IMR-90 (cell line): ENCODE results near the gene WDR3. TPM values are rescaled to one million over a fixed set of nuclear protein-coding genes. Genes with fewer than 3 reads are reported as not detected.

Experiments used
- ATAC-seq: fragments of 200-7000 bp; cut with Tn5 transposase; 2 replicates; pipeline ENCODE4 v1.9.1; 2020; ENCODE audit warnings: low read depth, mild to moderate bottlenecking, moderate library complexity
- BruUV-seq: library from RNA; stranded (reverse); fragments of 400-500 nt; replicated peaks from 2 replicates; lab custom pipeline; 2021; lab: Mats Ljungman, UMichigan
- CTCF ChIA-PET: fragments of 300-600 bp; formaldehyde crosslinking; extraction: SDS; loops from one replicate; lab custom pipeline; 2021; ENCODE audit warnings: antibody characterized with exemption; lab: Yijun Ruan, JAX
- POLR2A ChIA-PET: fragments of 300-600 bp; sonication (Branson Sonifier 250); formaldehyde crosslinking; loops from one replicate; lab custom pipeline; 2022; ENCODE audit warnings: antibody characterized with exemption; ENCODE audit not compliant: unreplicated experiment; lab: Charles Lee
- DNase-seq: peaks from one replicate; pipeline ENCODE4 v3.0.0; 2013
- H2AFZ ChIP-seq: replicated peaks from 2 replicates; pipeline ENCODE3; 2013; ENCODE audit warnings: low read length, mild to moderate bottlenecking; ENCODE audit not compliant: poor library complexity
- H2AK5ac ChIP-seq: 2 replicates; pipeline ENCODE4 v1.6.1; 2013; ENCODE audit warnings: low read depth, low read length, inconsistent platforms
- H2AK9ac ChIP-seq: replicated peaks from 2 replicates; pipeline ENCODE3; 2013; ENCODE audit warnings: mild to moderate bottlenecking, low read depth, low read length, moderate library complexity; ENCODE audit not compliant: poor library complexity
- H2BK120ac ChIP-seq: 2 replicates; pipeline ENCODE4 v1.6.1; 2013; ENCODE audit warnings: low read depth, low read length, inconsistent platforms
- H2BK15ac ChIP-seq: 3 replicates; pipeline ENCODE4 v1.6.1; 2013; ENCODE audit warnings: low read depth, low read length, inconsistent platforms
- H2BK20ac ChIP-seq: 2 replicates; pipeline ENCODE4 v1.6.1; 2013; ENCODE audit warnings: low read depth, mild to moderate bottlenecking, inconsistent platforms, low read length, moderate library complexity
- H2BK5ac ChIP-seq: 2 replicates; pipeline ENCODE4 v1.6.1; 2013; ENCODE audit warnings: mild to moderate bottlenecking, low read depth, low read length, inconsistent platforms; ENCODE audit not compliant: poor library complexity, severe bottlenecking
- H3K14ac ChIP-seq: replicated peaks from 2 replicates; pipeline ENCODE4 v1.6.1; 2013; ENCODE audit warnings: low read depth, low read length, inconsistent platforms
- H3K18ac ChIP-seq: 2 replicates; pipeline ENCODE4 v1.6.1; 2013; ENCODE audit warnings: low read depth, low read length, control low read depth
- H3K23ac ChIP-seq: 2 replicates; pipeline ENCODE4 v1.6.1; 2013; ENCODE audit warnings: low read depth, low read length, inconsistent platforms
- H3K27ac ChIP-seq: 2 replicates; pipeline ENCODE4 v1.5.1; 2013; ENCODE audit warnings: mild to moderate bottlenecking, control low read depth, low read length; ENCODE audit not compliant: insufficient read depth
- H3K27me3 ChIP-seq: 2 replicates; pipeline ENCODE4 v1.6.1; 2013; ENCODE audit warnings: low read length; ENCODE audit not compliant: control insufficient read depth, insufficient read depth
- H3K36me3 ChIP-seq: 2 replicates; pipeline ENCODE4 v1.6.1; 2013; ENCODE audit warnings: low read length, mixed read lengths; ENCODE audit not compliant: control insufficient read depth, insufficient read depth
- H3K4ac ChIP-seq: 2 replicates; pipeline ENCODE4 v1.6.1; 2013; ENCODE audit warnings: low read depth, low read length, inconsistent platforms
- H3K4me1 ChIP-seq: 2 replicates; pipeline ENCODE4 v1.6.1; 2013; ENCODE audit warnings: low read length, mixed read lengths; ENCODE audit not compliant: control insufficient read depth, insufficient read depth
- H3K4me2 ChIP-seq: 2 replicates; pipeline ENCODE4 v1.6.1; 2013; ENCODE audit warnings: low read depth, mild to moderate bottlenecking, control low read depth, low read length, moderate library complexity
- H3K4me3 ChIP-seq: 2 replicates; pipeline ENCODE4 v1.5.1; 2013; ENCODE audit warnings: low read depth, mild to moderate bottlenecking, control low read depth, low read length, moderate library complexity; ENCODE audit not compliant: insufficient read depth
- H3K56ac ChIP-seq: 2 replicates; pipeline ENCODE4 v1.6.1; 2013; ENCODE audit warnings: low read length, inconsistent platforms; ENCODE audit not compliant: insufficient read depth; ENCODE audit errors: extremely low read depth
- H3K79me1 ChIP-seq, 2 experiments: 2 replicates each; pipeline ENCODE4 v1.6.1; 2013; ENCODE audit warnings: low read length in 2 of 2, inconsistent platforms in 1 of 2, low read depth in 1 of 2
- H3K9ac ChIP-seq: 2 replicates; pipeline ENCODE4 v1.6.1; 2013; ENCODE audit warnings: low read depth, low read length, control low read depth
- H3K9me1 ChIP-seq: 2 replicates; pipeline ENCODE4 v1.6.1; 2013; ENCODE audit warnings: low read length, inconsistent platforms; ENCODE audit not compliant: insufficient read depth
- H3K9me3 ChIP-seq: 2 replicates; pipeline ENCODE4 v1.6.1; 2013; ENCODE audit warnings: low read length; ENCODE audit not compliant: control insufficient read depth, insufficient read depth
- H4K20me1 ChIP-seq: 2 replicates; pipeline ENCODE4 v1.6.1; 2013; ENCODE audit warnings: low read length, inconsistent platforms; ENCODE audit not compliant: insufficient read depth
- H4K5ac ChIP-seq: 2 replicates; pipeline ENCODE4 v1.6.1; 2013; ENCODE audit warnings: mild to moderate bottlenecking, low read depth, low read length, control low read depth
- H4K8ac ChIP-seq, 2 experiments: 2 replicates each; pipeline ENCODE4 v1.6.1; 2013; ENCODE audit warnings: low read depth in 2 of 2, low read length in 2 of 2, control low read depth in 1 of 2, inconsistent platforms in 1 of 2
- H4K91ac ChIP-seq: 2 replicates; pipeline ENCODE4 v1.6.1; 2013; ENCODE audit warnings: low read depth, low read length, inconsistent platforms; ENCODE audit not compliant: insufficient read depth
- BHLHE40 ChIP-seq: fragments of 150-350 bp; IDR thresholded peaks from 2 replicates; pipeline ENCODE4 v1.6.1; 2016; ENCODE audit warnings: mild to moderate bottlenecking, low read depth, low read length
- CEBPB ChIP-seq: IDR thresholded peaks from 2 replicates; pipeline ENCODE4 v1.6.1; 2012; ENCODE audit warnings: low read depth, low read length, improper control_type of control experiment
- CHD1 ChIP-seq: IDR thresholded peaks from 2 replicates; pipeline ENCODE4 v1.6.1; 2012; ENCODE audit warnings: low read depth, low read length, improper control_type of control experiment
- FOS ChIP-seq: fragments of 150-350 bp; IDR thresholded peaks from 2 replicates; pipeline ENCODE4 v1.6.1; 2016; ENCODE audit warnings: low read depth, low read length
- MAFK ChIP-seq: IDR thresholded peaks from 2 replicates; pipeline ENCODE4 v1.6.1; 2012; ENCODE audit warnings: low read depth, low read length, improper control_type of control experiment
- MAZ ChIP-seq: IDR thresholded peaks from 2 replicates; pipeline ENCODE4 v1.6.1; 2012; ENCODE audit warnings: low read depth, mild to moderate bottlenecking, low read length, improper control_type of control experiment, moderate library complexity, borderline replicate concordance
- MXI1 ChIP-seq: IDR thresholded peaks from 2 replicates; pipeline ENCODE4 v1.6.1; 2012; ENCODE audit warnings: low read depth, mild to moderate bottlenecking, low read length, moderate library complexity, borderline replicate concordance
- POLR2A ChIP-seq: IDR thresholded peaks from 2 replicates; pipeline ENCODE4 v1.6.1; 2012; ENCODE audit warnings: mild to moderate bottlenecking, low read depth, low read length
- RAD21 ChIP-seq: IDR thresholded peaks from 2 replicates; pipeline ENCODE4 v1.6.1; 2012; ENCODE audit warnings: low read length, improper control_type of control experiment
- RCOR1 ChIP-seq: IDR thresholded peaks from 2 replicates; pipeline ENCODE4 v1.6.1; 2012; ENCODE audit warnings: mild to moderate bottlenecking, low read length, improper control_type of control experiment; ENCODE audit not compliant: insufficient replicate concordance
- RFX5 ChIP-seq: IDR thresholded peaks from 2 replicates; pipeline ENCODE4 v1.8.0; 2012; ENCODE audit warnings: low read depth, mild to moderate bottlenecking, low read length, moderate library complexity
- SMC3 ChIP-seq: fragments of 150-350 bp; IDR thresholded peaks from 2 replicates; pipeline ENCODE4 v1.6.1; 2016; ENCODE audit warnings: low read depth, mild to moderate bottlenecking, antibody characterized with exemption, low read length, moderate library complexity
- WGBS, 2 experiments: methylation state at CpG; one replicate each; pipeline versions ENCODE4 v1.1.5 to v1.1.7; 2013; ENCODE audit warnings: missing lambda C conversion rate in 2 of 2; ENCODE audit not compliant: insufficient read length in 1 of 2; ENCODE audit errors: extremely low coverage in 2 of 2; 5-methylcytosine and 5-hydroxymethylcytosine counted together
- dilution Hi-C: fragments of 300-500 bp; cut with HindIII; formaldehyde crosslinking; loops from one replicate; pipeline ENCODE4 v1.14.3; 2018; ENCODE audit warnings: low sequenced_read_pairs; ENCODE audit not compliant: unreplicated experiment
- in situ Hi-C: fragments of 300-500 bp; cut with MboI; formaldehyde crosslinking; loops from 3 replicates; pipeline ENCODE4 v1.14.3; 2019; ENCODE audit warnings: low sequenced_read_pairs, inconsistent platforms, mixed read lengths
- intact Hi-C: fragments of 100-400 bp; cut with micrococcal nuclease; formaldehyde crosslinking; loops from 2 replicates; pipeline ENCODE4 v1.10.0; 2022
- polyA plus RNA-seq, 3 experiments: library from polyadenylated mRNA; depleted of rRNA; stranded (reverse); fragments of >200 nt; gene quantifications; 2 replicates each; pipeline ENCODE4 v1.2.3, GENCODE V29; 2012; ENCODE audit warnings: low replicate concordance in 1 of 3
- total RNA-seq: library from RNA; depleted of rRNA; stranded (reverse); fragments of >200 nt; gene quantifications from 2 replicates; pipeline ENCODE4 v1.2.3, GENCODE V29; 2012
- TF ChIP-seq, protein P1 (sequence below): conservative IDR thresholded peaks from 2 replicates; pipeline ENCODE4 v1.5.1; 2012; ENCODE audit warnings: mild to moderate bottlenecking, low read depth, low read length, improper control_type of control experiment

The WDR3 gene
- total and polyA plus RNA-seq, 2 of the 4 experiments (the other 2 are of a cell fraction) = 16.7 to 88.5 TPM

DNA sequence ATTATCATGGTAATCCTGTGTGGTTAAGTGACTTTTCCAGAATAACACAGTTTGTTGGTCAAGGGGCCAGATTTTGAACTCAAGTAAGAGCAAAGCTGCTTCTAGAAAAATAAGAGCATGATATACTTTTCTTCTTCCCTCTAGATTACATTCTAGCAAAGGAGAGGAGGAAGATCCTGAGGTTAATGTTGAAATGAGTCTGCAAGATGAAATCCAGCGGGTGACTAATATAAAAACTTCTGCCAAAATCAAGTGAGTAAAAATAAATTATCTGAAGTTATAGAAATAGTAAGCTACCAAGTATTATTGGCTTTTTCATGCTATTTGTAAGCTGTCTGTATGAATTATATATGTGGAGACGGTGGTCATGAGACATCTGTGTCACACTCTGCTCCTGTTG, 12.8 kb downstream of the WDR3 start:
- H2AFZ ChIP-seq = no peak overlapping the region
- no peak overlapping the region for H3K18ac ChIP-seq
- no peak overlapping the region for H3K23ac ChIP-seq
- intact Hi-C loops = no loop called here
- no peak overlapping the region for H4K5ac ChIP-seq
- H3K27me3 ChIP-seq = no peaks in the 10 kb centered on the region
- no peaks in the 10 kb centered on the region; a peak in 1 of 4 replicates for H3K79me1 ChIP-seq
- in situ Hi-C loops = no loop called here
- no peaks in the 10 kb centered on the region for H3K9me1 ChIP-seq
- no peak for TF ChIP-seq POLR2A
- no peak for TF ChIP-seq RCOR1
- TF ChIP-seq, protein P1, sequence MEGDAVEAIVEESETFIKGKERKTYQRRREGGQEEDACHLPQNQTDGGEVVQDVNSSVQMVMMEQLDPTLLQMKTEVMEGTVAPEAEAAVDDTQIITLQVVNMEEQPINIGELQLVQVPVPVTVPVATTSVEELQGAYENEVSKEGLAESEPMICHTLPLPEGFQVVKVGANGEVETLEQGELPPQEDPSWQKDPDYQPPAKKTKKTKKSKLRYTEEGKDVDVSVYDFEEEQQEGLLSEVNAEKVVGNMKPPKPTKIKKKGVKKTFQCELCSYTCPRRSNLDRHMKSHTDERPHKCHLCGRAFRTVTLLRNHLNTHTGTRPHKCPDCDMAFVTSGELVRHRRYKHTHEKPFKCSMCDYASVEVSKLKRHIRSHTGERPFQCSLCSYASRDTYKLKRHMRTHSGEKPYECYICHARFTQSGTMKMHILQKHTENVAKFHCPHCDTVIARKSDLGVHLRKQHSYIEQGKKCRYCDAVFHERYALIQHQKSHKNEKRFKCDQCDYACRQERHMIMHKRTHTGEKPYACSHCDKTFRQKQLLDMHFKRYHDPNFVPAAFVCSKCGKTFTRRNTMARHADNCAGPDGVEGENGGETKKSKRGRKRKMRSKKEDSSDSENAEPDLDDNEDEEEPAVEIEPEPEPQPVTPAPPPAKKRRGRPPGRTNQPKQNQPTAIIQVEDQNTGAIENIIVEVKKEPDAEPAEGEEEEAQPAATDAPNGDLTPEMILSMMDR = no peak
- no peak for TF ChIP-seq MXI1
- no peak for TF ChIP-seq BHLHE40
- TF ChIP-seq RFX5 = no peak
- TF ChIP-seq MAZ = no peak
- TF ChIP-seq FOS = no peak
- no peak for TF ChIP-seq CEBPB
- TF ChIP-seq MAFK = no peak
- TF ChIP-seq SMC3 = no peak
- TF ChIP-seq CHD1 = no peak
- no peak for TF ChIP-seq RAD21
- no peak overlapping the region for H2AK9ac ChIP-seq
- ATAC-seq (peak; percentile 51), DNase-seq (peak; percentile 69)
- H3K4me3 ChIP-seq = no peak overlapping the region
- no peak overlapping the region for H3K4ac ChIP-seq
- no peak overlapping the region for H2BK15ac ChIP-seq
- H3K9me3 ChIP-seq = no peaks in the 10 kb centered on the region
- WGBS, 2 experiments = no CpG with 5 or more reads among the region's 2 CpGs
- no peak overlapping the region for H4K91ac ChIP-seq
- dilution Hi-C loops = no loop called here
- ChIA-PET CTCF (no interaction called here), POLR2A (no interaction called here)
- H3K4me2 ChIP-seq = no peak overlapping the region
- no peak overlapping the region for H3K14ac ChIP-seq
- H4K8ac ChIP-seq = no peak overlapping the region
- no peak overlapping the region for H2BK5ac ChIP-seq
- H3K56ac ChIP-seq = no peak overlapping the region
- H3K4me1 ChIP-seq = no peaks in the 10 kb centered on the region
- no peak overlapping the region for H2BK120ac ChIP-seq
- no peak overlapping the region for H3K27ac ChIP-seq
- no peak overlapping the region for H3K9ac ChIP-seq
- peaks cover 28% of the 10 kb centered on the region for H3K36me3 ChIP-seq
- no peak overlapping the region for H2AK5ac ChIP-seq
- BruUV-seq = no TSS peak
- H4K20me1 ChIP-seq = no peaks in the 10 kb centered on the region
- H2BK20ac ChIP-seq = no peak overlapping the region
